ENCODE data around the gene CBLC. TPM values are rescaled to one million over a fixed set of nuclear protein-coding genes. Genes with fewer than 3 reads are reported as not detected.

The CBLC gene
- total RNA-seq, 1 experiment from 2014 or later: 25.4 TPM

GRCh38 chr19:44738603-44739558, 38.8 kb upstream of the CBLC start:
- no peaks in the 10 kb centered on the region for H4K20me1 ChIP-seq (ENCODE audit: low read length)
- ATAC-seq (no peak), DNase-seq (no peak)
- H3K4me3 ChIP-seq (ENCODE audit: low read length): no peak overlapping the region
- no peaks in the 10 kb centered on the region for H3K27me3 ChIP-seq (ENCODE audit: low read length)
- H3K9me3 ChIP-seq (ENCODE audit: low read length): no peaks in the 10 kb centered on the region
- no peaks in the 10 kb centered on the region for H3K36me3 ChIP-seq (ENCODE audit: low read depth, low read length)
- H3K4me1 ChIP-seq (ENCODE audit: insufficient read depth, low read length): peaks cover 38% of the 10 kb centered on the region
- CTCF ChIA-PET: no interaction called here
- POLR2A ChIA-PET (ENCODE audit: unreplicated experiment): no interaction called here
- no peaks in the 10 kb centered on the region for H3K9me2 ChIP-seq (replicated peaks; ENCODE audit: low read length)
- no peaks in the 10 kb centered on the region for H3F3A ChIP-seq (ENCODE audit: low read length, unreplicated experiment)
- no peak overlapping the region for H3K4me2 ChIP-seq (ENCODE audit: low read length)
- intact Hi-C loops (cut with micrococcal nuclease): no loop called here
- H3K9ac ChIP-seq (ENCODE audit: low read length): no peak overlapping the region
- no peaks in the 10 kb centered on the region for H3K79me2 ChIP-seq (ENCODE audit: low read length)
- no peak overlapping the region for H2AFZ ChIP-seq (ENCODE audit: low read length)
- no peak overlapping the region for H3K27ac ChIP-seq (ENCODE audit: low read length)
- TF ChIP-seq EZH2 (IDR thresholded peaks at IDR 0.05; ENCODE audit: low read length, unreplicated experiment) (no peak), EZH2phosphoT487 (IDR thresholded peaks at IDR 0.05; ENCODE audit: borderline replicate concordance, low read length) (no peak), CTCF (conservative IDR thresholded peaks at IDR 0.05; ENCODE audit: low read depth, low read length) (no peak)
- BruUV-seq (replicated peaks): no TSS peak

- no TSS peak for BruUV-seq (replicated peaks)
- Histone ChIP-seq H3K9me2 (replicated peaks; ENCODE audit: low read length) (no peaks in the 10 kb centered on the region), H3K4me3 (ENCODE audit: low read length) (no peak overlapping the region), H3K9me3 (ENCODE audit: low read length) (no peaks in the 10 kb centered on the region), H3K9ac (ENCODE audit: low read length) (peak overlapping the region; percentile 67; the same call in 1 of the 2 replicates), H4K20me1 (ENCODE audit: low read length) (no peaks in the 10 kb centered on the region), H3K27me3 (ENCODE audit: low read length) (no peaks in the 10 kb centered on the region), H2AFZ (ENCODE audit: low read length) (no peak overlapping the region), H3K4me1 (ENCODE audit: insufficient read depth, low read length) (peaks cover 37% of the 10 kb centered on the region), H3F3A (ENCODE audit: low read length, unreplicated experiment) (no peaks in the 10 kb centered on the region), H3K4me2 (ENCODE audit: low read length) (no peak overlapping the region; the same call in 1 of the 2 replicates), H3K27ac (ENCODE audit: low read length) (peak overlapping the region; percentile 99), H3K36me3 (ENCODE audit: low read depth, low read length) (no peaks in the 10 kb centered on the region), H3K79me2 (ENCODE audit: low read length) (no peaks in the 10 kb centered on the region)
- DNase-seq (no peak), ATAC-seq (no peak)
- ChIA-PET CTCF (interaction anchor here (1.9 kb wide), 1 partner anchor 17 kb away, joined by 6 read pairs; no protein-coding TSS in a partner anchor), POLR2A (ENCODE audit: unreplicated experiment) (no interaction called here)
- TF ChIP-seq EZH2 (IDR thresholded peaks at IDR 0.05; ENCODE audit: low read length, unreplicated experiment): no peak
- TF ChIP-seq EZH2phosphoT487 (IDR thresholded peaks at IDR 0.05; ENCODE audit: borderline replicate concordance, low read length): no peak
- TF ChIP-seq CTCF (conservative IDR thresholded peaks at IDR 0.05; ENCODE audit: low read depth, low read length): no peak
- intact Hi-C loops (cut with micrococcal nuclease): no loop called here
These were observed 37.3 kb upstream of the CBLC start for GRCh38 chr19:44740351-44740824.
